CD14-positive monocyte (primary cell): Measurements from ENCODE around the gene STAC3. TPM values are rescaled to one million over a fixed set of nuclear protein-coding genes. Genes with fewer than 3 reads are reported as not detected.

Experiments
- DNase-seq, 3 donors: peaks; one replicate each; pipeline ENCODE4 v3.0.0-alpha.2; 2011 to 2022
- H2AFZ ChIP-seq: 2 replicates; pipeline ENCODE4 v1.6.0; 2012; ENCODE audit warnings: mild to moderate bottlenecking, low read depth, low read length, inconsistent platforms; ENCODE audit not compliant: insufficient read depth, poor library complexity, severe bottlenecking
- H3K27ac ChIP-seq, 2 donors: 1 replicate in 1 of 2; 2 replicates in 1 of 2; pipeline ENCODE4 v1.5.1; 2012 to 2013; ENCODE audit warnings: low read length in 2 of 2, control low read depth in 1 of 2, inconsistent platforms in 1 of 2, low read depth in 1 of 2, mild to moderate bottlenecking in 1 of 2
- H3K27me3 ChIP-seq, 2 donors: one replicate each; pipeline versions ENCODE4 v1.6.0 to v1.6.1; 2011 to 2013; ENCODE audit warnings: low read length in 2 of 2; ENCODE audit not compliant: control insufficient read depth in 2 of 2, insufficient read depth in 2 of 2
- H3K36me3 ChIP-seq, 2 donors: replicated peaks in 1 of 2; 1 replicate in 1 of 2; 2 replicates in 1 of 2; pipeline versions ENCODE4 v1.5.1 to v1.6.1; 2012 to 2013; ENCODE audit warnings: low read length in 2 of 2, control low read depth in 1 of 2, inconsistent platforms in 1 of 2, mild to moderate bottlenecking in 1 of 2; ENCODE audit not compliant: insufficient read depth in 2 of 2, control insufficient read depth in 1 of 2
- H3K4me1 ChIP-seq, 2 donors: 1 replicate in 1 of 2; 2 replicates in 1 of 2; pipeline versions ENCODE4 v1.5.1 to v1.6.1; 2012 to 2013; ENCODE audit warnings: low read length in 2 of 2, control low read depth in 1 of 2, inconsistent platforms in 1 of 2, mild to moderate bottlenecking in 1 of 2, moderate library complexity in 1 of 2; ENCODE audit not compliant: insufficient read depth in 2 of 2, control insufficient read depth in 1 of 2
- H3K4me2 ChIP-seq: replicated peaks from 2 replicates; pipeline ENCODE3; 2012; ENCODE audit warnings: low read length, moderate library complexity, mild to moderate bottlenecking; ENCODE audit not compliant: poor library complexity, severe bottlenecking; ENCODE audit errors: extremely low read depth
- H3K4me3 ChIP-seq, 3 experiments: fragments of 200-600 bp in 1 of 3; sonication (generic) in 1 of 3; replicated peaks in 1 of 3; 1 replicate in 2 of 3; 2 replicates in 1 of 3; pipeline ENCODE4 v1.5.1; 2011 to 2013; ENCODE audit warnings: low read length in 3 of 3, mild to moderate bottlenecking in 3 of 3, control low read depth in 2 of 3, low read depth in 2 of 3, inconsistent platforms in 1 of 3, moderate library complexity in 1 of 3
- H3K79me2 ChIP-seq: 2 replicates; pipeline ENCODE4 v1.6.0; 2012; ENCODE audit warnings: mild to moderate bottlenecking, control low read depth, inconsistent platforms, low read length, moderate library complexity; ENCODE audit not compliant: insufficient read depth
- H3K9ac ChIP-seq: 2 replicates; pipeline ENCODE4 v1.6.0; 2017; ENCODE audit warnings: low read length, mild to moderate bottlenecking; ENCODE audit not compliant: insufficient read depth, poor library complexity, severe bottlenecking
- H3K9me3 ChIP-seq, 2 donors: replicated peaks in 1 of 2; 1 replicate in 1 of 2; 2 replicates in 1 of 2; pipeline versions ENCODE4 v1.5.1 to v1.6.1; 2012 to 2013; ENCODE audit warnings: low read length in 2 of 2, control low read depth in 1 of 2; ENCODE audit not compliant: control insufficient read depth in 1 of 2, insufficient read depth in 1 of 2
- H4K20me1 ChIP-seq: 2 replicates; pipeline ENCODE4 v1.6.0; 2012; ENCODE audit warnings: mild to moderate bottlenecking, low read length, control low read depth, moderate library complexity; ENCODE audit not compliant: insufficient read depth
- H3K27ac Mint-ChIP-seq, 7 donors: one replicate each; pipeline ENCODE4 v1.8.0; 2020; ENCODE audit warnings: mild to moderate bottlenecking in 7 of 7, mixed read lengths in 7 of 7, moderate library complexity in 6 of 7, inconsistent platforms in 2 of 7
- H3K27me3 Mint-ChIP-seq, 3 donors: one replicate each; pipeline ENCODE4 v1.8.0; 2021 to 2022; ENCODE audit warnings: low read depth in 3 of 3, mild to moderate bottlenecking in 3 of 3, mixed read lengths in 3 of 3, moderate library complexity in 3 of 3, inconsistent platforms in 1 of 3
- H3K36me3 Mint-ChIP-seq, 2 donors: one replicate each; pipeline ENCODE4 v1.8.0; 2020; ENCODE audit warnings: mixed read lengths in 2 of 2, inconsistent platforms in 1 of 2, mild to moderate bottlenecking in 1 of 2
- H3K4me1 Mint-ChIP-seq: one replicate; pipeline ENCODE4 v1.8.0; 2020; ENCODE audit warnings: mild to moderate bottlenecking, mixed read lengths
- H3K4me3 Mint-ChIP-seq, 2 donors: one replicate each; pipeline ENCODE4 v1.8.0; 2020; ENCODE audit warnings: mild to moderate bottlenecking in 2 of 2, mixed read lengths in 2 of 2, moderate library complexity in 1 of 2
- H3K9me3 Mint-ChIP-seq, 7 donors: one replicate each; pipeline ENCODE4 v1.8.0; 2020 to 2022; ENCODE audit warnings: mixed read lengths in 7 of 7, mild to moderate bottlenecking in 6 of 7, moderate library complexity in 6 of 7, inconsistent platforms in 2 of 7
- WGBS: methylation state at CpG from one replicate; pipeline ENCODE4 v1.1.5; 2013; ENCODE audit warnings: missing lambda C conversion rate; ENCODE audit not compliant: insufficient coverage; 5-methylcytosine and 5-hydroxymethylcytosine counted together
- intact Hi-C, 2 donors: fragments of 100-400 bp; cut with micrococcal nuclease; formaldehyde crosslinking; loops; one replicate each; pipeline versions ENCODE4 v1.15.0 to v1.15.1; 2023
- polyA plus RNA-seq, 3 donors: library from polyadenylated mRNA; depleted of rRNA in 1 of 3; unstranded in 2 of 3; stranded (reverse) in 1 of 3; fragments of 300-500 nt in 2 of 3; fragments of >200 nt in 1 of 3; fragmentation: Illumina TruSeq in 2 of 3; gene quantifications; 1 replicate in 2 of 3; 2 replicates in 1 of 3; pipeline ENCODE4 v1.2.3, GENCODE V29; 2012 to 2021
- TF ChIP-seq, protein P1 (sequence below): fragments of 200-600 bp; IDR thresholded peaks from one replicate; pipeline ENCODE4 v1.8.0; 2022; ENCODE audit warnings: antibody characterized with exemption, mild to moderate bottlenecking

Gene STAC3
- polyA plus RNA-seq, 3 donors = 7.0 to 32.1 (median 9.1) TPM

DNA sequence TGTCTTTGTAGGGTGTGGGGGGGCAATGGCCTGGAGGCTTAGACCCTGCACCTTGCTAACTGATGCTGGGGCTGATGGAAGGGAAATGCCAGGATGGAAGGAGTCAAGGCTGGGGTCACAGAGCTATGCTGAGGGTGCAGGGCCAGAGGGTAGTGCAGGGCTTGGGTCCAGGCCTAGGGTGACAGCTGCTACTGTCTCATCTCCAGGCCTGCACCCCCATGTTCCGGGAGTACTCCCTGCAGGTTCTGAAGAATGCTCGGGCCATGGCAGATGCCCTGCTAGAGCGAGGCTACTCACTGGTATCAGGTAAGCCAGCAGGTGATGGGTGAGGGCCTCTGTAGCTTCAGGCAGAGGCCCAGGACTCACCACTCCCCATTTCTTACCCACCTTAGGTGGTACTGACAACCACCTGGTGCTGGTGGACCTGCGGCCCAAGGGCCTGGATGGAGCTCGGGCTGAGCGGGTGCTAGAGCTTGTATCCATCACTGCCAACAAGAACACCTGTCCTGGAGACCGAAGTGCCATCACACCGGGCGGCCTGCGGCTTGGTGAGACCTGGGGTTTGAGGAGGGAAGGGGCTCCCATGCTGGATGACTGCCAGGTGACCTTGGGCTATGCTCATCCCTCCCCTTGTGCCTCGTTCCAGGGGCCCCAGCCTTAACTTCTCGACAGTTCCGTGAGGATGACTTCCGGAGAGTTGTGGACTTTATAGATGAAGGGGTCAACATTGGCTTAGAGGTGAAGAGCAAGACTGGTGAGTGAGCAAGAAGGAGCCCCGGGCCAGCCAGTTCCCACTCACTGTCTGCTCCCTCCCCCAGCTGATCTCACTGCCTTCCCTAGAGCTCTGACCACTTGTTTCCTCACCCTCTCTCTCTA is 17.4 kb downstream of the STAC3 start:
- Histone ChIP-seq H4K20me1 (peaks cover 53% of the 10 kb centered on the region), H3K4me3 (no peak overlapping the region), H3K9me3 (peaks cover 0 to 24% of the 10 kb centered on the region in 2 donors), H3K79me2 (peaks cover 22% of the 10 kb centered on the region), H3K4me1 (peaks cover 36 to 54% of the 10 kb centered on the region in 2 donors), H3K36me3 (peaks cover 32 to 39% of the 10 kb centered on the region in 2 donors), H3K27me3 (peaks cover 30 to 39% of the 10 kb centered on the region in 2 donors), H3K27ac (no peak overlapping the region), H2AFZ (no peak overlapping the region), H3K9ac (no peak overlapping the region), H3K4me2 (no peak overlapping the region)
- 100% methylated on average over 2 of the region's 15 CpGs for WGBS
- peak overlapping the region in 4 of 7 donors; percentile 43 to 86 (median 62) for H3K27ac Mint-ChIP-seq
- peaks cover 32 to 46% (median 38%) of the 10 kb centered on the region in 3 donors for H3K27me3 Mint-ChIP-seq
- peaks cover 0 to 13% (median 6%) of the 10 kb centered on the region in 7 donors for H3K9me3 Mint-ChIP-seq
- H3K36me3 Mint-ChIP-seq = peaks cover 46 to 49% of the 10 kb centered on the region in 2 donors
- H3K4me1 Mint-ChIP-seq = peaks cover 55% of the 10 kb centered on the region
- intact Hi-C loops = no loop called here
- TF ChIP-seq, protein P1, sequence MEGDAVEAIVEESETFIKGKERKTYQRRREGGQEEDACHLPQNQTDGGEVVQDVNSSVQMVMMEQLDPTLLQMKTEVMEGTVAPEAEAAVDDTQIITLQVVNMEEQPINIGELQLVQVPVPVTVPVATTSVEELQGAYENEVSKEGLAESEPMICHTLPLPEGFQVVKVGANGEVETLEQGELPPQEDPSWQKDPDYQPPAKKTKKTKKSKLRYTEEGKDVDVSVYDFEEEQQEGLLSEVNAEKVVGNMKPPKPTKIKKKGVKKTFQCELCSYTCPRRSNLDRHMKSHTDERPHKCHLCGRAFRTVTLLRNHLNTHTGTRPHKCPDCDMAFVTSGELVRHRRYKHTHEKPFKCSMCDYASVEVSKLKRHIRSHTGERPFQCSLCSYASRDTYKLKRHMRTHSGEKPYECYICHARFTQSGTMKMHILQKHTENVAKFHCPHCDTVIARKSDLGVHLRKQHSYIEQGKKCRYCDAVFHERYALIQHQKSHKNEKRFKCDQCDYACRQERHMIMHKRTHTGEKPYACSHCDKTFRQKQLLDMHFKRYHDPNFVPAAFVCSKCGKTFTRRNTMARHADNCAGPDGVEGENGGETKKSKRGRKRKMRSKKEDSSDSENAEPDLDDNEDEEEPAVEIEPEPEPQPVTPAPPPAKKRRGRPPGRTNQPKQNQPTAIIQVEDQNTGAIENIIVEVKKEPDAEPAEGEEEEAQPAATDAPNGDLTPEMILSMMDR = no peak
- no peak overlapping the region for H3K4me3 Mint-ChIP-seq
- no peak for DNase-seq

DNA sequence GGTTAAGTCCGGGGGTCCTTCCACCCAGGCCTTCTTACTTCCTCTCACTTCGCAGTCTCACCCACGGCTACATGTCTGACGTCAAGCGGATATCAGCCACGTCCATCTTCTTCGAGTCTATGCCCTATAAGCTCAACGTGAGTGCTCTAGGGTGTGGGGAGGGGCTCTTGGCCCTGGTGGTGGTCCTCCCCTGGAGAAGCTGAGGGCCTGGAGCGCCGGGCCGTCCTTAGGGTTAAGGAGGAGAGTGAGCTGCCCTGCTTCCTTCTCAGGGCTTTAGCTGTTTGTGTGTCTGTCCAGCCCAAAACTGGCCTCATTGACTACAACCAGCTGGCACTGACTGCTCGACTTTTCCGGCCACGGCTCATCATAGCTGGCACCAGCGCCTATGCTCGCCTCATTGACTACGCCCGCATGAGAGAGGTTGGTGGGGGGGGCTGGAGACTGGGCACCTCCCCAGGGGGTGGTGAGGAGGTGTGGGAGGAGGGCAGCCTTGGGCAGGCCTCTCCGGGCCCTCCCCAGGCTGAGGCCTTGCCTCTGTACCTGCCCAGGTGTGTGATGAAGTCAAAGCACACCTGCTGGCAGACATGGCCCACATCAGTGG is 18.7 kb downstream of the STAC3 start:
- Histone ChIP-seq H3K27ac (no peak overlapping the region), H2AFZ (no peak overlapping the region), H3K79me2 (peaks cover 22% of the 10 kb centered on the region), H3K4me3 (no peak overlapping the region), H4K20me1 (peaks cover 41% of the 10 kb centered on the region), H3K9me3 (peaks cover 0 to 15% of the 10 kb centered on the region in 2 donors), H3K4me1 (peaks cover 27 to 44% of the 10 kb centered on the region in 2 donors), H3K27me3 (peaks cover 21 to 32% of the 10 kb centered on the region in 2 donors), H3K4me2 (no peak overlapping the region), H3K36me3 (peaks cover 32 to 39% of the 10 kb centered on the region in 2 donors), H3K9ac (no peak overlapping the region)
- H3K27me3 Mint-ChIP-seq = peaks cover 27 to 44% (median 37%) of the 10 kb centered on the region in 3 donors
- DNase-seq = no peak
- peaks cover 47% of the 10 kb centered on the region for H3K4me1 Mint-ChIP-seq
- intact Hi-C loops = no loop called here
- H3K4me3 Mint-ChIP-seq = no peak overlapping the region
- TF ChIP-seq, protein P1 = no peak
- peaks cover 46 to 47% of the 10 kb centered on the region in 2 donors for H3K36me3 Mint-ChIP-seq
- H3K27ac Mint-ChIP-seq = no peak overlapping the region
- peaks cover 0 to 13% (median 3%) of the 10 kb centered on the region in 7 donors for H3K9me3 Mint-ChIP-seq
- WGBS = 96% methylated on average over 11 of the region's 19 CpGs
